GM18907 (cell line): ENCODE measurements around the gene EMX2.
"Not testable (repeated sequence)": the region's sequence is repeated elsewhere in the genome, so short reads cannot be mapped to it uniquely, and the experiment has no call there.

Source experiments
- ATAC-seq: cut with Tn5 transposase; IDR thresholded peaks from one replicate; pipeline ENCODE4 v1.9.1; 2021; ENCODE audit warnings: mild to moderate bottlenecking, moderate library complexity; ENCODE audit not compliant: unreplicated experiment

Gene EMX2

DNA sequence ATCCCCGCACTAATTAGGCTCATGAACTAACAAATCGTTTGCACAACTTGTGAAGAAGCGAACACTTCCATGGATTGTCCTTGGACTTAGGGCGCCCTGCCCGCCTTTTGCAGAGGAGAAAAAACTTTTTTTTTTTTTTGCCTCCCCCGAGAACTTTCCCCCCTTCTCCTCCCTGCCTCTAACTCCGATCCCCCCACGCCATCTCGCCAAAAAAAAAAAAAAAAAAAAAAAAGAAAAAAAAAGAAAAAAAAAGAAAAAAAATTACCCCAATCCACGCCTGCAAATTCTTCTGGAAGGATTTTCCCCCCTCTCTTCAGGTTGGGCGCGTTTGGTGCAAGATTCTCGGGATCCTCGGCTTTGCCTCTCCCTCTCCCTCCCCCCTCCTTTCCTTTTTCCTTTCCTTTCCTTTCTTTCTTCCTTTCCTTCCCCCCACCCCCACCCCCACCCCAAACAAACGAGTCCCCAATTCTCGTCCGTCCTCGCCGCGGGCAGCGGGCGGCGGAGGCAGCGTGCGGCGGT is at the start of gene EMX2:
EMX2 (plus strand) TSS at position 41 of the 519 bp plus-strand sequence. CDS start 522 bp downstream, outside the sequence.
- ATAC-seq, result no peak

GRCh38 chr10:117496031-117496430 is 46.5 kb upstream of the EMX2 start:
- ATAC-seq, result no peak

- peak; percentile 83 for ATAC-seq
Observed at GRCh38 chr10:117496616-117497028, 45.9 kb upstream of the EMX2 start.

DNA sequence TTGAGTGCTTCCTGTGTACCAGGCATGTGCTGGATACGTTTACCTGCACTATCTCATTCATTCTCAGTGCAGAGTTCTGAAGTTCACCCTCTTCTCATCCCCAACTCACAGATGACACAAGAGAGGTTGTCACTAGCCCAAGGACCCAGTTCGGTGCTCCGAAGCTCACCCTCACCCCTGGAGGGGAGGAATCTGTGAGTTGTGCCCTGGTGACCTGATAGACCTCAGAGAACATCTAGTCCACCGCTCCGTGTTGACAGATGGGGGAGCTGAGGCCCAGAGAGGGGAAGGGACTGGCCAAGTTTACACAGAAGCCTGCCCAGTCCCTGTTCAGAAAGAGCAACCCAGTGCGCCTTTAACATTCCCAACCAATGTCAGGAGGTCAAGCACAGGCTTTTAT is 44.8 kb upstream of the EMX2 start:
- no peak for ATAC-seq

GRCh38 chr10:117499248-117500105 is 43.1 kb upstream of the EMX2 start:
- ATAC-seq, result no peak

GRCh38 chr10:117500456-117500855 is 42.1 kb upstream of the EMX2 start:
- ATAC-seq, result no peak

DNA sequence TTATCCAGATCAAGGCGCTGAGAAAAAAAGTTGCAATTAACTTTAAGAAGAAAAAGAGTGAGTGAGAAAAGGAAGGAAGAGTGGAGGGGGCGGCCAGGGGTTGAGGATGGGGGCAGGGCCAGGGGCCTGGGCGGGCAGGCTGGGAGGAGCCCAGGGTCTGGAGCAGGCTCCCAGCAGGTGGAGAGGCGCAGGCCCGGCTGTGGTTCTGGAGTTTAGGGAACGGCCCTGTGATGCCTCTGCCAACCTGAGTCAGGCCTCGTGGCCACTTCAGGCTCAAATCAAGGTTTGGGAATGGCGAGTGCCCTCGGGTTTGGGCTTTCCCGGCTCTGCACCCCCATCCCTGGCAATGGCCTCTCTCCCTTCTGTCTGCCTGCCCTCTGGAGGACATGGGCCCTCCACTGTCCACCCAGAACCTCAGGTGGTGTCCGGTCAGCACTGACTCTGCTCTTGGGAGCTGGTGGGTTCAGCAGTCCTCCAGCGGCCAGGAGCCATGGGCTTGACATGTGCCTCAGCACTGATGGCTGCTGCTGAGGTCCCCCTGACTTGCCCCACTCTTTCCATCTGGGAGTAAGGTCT is 41.0 kb upstream of the EMX2 start:
- no peak for ATAC-seq

DNA sequence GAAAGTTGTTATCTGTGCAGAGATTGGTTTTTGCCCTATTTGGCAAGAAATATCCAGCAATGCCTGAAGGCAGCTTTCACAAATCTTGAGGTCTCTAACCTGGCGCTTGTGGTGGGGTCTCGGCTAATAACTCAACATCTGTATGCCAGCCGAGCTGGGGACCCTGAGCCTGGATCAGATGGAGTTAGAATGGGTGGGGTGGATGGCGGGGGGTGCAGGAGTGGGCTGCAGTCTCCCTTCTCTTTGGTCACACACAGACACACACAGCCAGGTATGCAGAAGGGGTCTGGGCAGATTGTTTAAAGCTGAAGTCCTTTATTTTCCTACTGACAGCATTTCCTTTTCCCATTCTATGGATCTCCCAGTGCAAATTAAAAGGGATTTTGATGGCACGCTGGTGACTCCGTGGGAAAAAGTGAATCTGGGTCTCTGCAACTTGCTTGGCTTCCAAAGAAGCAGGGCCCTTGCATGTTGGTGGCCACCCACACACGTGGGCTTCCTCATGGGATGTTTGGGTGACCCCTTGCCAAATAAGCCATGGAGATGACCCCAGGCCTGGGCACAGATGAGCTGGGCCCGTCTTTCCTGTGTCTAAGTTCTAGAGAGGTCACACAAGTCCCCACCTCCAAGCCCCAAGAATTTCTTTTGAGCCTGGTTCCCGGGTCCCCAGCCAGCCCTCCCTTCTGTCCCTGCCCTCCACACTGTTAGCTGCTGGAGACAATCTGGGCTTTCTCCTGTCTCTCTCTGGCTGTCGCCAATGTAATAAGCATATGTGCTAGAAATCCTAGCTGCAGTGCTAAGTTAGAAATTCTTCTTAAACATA is 39.9 kb upstream of the EMX2 start:
- peak; percentile 15 for ATAC-seq

GRCh38 chr10:117503244-117504205 is 39.0 kb upstream of the EMX2 start:
- peak; percentile 80 for ATAC-seq

- no peak for ATAC-seq
Observed at GRCh38 chr10:117504562-117504961, 38.0 kb upstream of the EMX2 start.

GRCh38 chr10:117507081-117507480 is 35.5 kb upstream of the EMX2 start:
- ATAC-seq, result not testable (repeated sequence)

DNA sequence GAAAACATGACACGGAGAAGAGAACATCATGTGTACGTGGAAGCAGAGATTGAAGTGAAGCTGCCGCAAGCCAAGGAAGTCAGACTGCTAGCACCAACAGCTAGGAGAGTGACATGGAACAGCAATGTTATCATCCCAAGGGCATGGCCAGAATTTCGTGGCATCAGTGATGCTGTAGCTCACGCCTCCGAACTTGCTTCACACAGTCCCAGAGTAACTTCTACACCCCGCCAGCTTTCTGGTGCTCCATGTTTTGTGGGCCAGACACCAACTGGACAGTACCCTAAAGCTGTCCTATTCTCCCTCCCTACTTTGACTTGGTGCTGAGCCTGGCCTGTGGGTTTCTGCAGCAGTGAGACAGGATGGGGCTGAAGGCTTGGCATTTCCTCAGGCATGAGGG is 33.0 kb upstream of the EMX2 start:
- ATAC-seq, result no peak

- no peak for ATAC-seq
Observed at GRCh38 chr10:117511601-117512390, 30.8 kb upstream of the EMX2 start.

DNA sequence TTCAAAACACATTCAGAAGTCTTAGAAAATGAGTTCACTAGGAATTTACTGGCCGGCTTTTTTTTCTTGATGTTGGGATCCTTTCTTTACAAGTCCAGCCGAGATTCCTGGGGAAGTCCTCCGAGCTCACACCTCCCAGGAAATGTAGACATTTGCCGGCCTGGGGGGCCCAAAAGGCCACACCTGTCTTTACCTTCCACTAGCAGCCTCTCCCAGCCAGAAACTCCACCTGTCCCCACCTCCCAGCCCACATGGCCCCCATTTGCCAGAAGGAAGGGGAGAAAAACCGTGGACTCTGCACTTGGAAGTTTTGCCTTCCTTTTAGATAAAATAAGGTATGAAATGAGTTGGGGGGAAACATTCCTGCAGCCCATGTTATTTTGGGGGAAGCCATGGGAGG is 27.6 kb upstream of the EMX2 start:
- no peak for ATAC-seq

DNA sequence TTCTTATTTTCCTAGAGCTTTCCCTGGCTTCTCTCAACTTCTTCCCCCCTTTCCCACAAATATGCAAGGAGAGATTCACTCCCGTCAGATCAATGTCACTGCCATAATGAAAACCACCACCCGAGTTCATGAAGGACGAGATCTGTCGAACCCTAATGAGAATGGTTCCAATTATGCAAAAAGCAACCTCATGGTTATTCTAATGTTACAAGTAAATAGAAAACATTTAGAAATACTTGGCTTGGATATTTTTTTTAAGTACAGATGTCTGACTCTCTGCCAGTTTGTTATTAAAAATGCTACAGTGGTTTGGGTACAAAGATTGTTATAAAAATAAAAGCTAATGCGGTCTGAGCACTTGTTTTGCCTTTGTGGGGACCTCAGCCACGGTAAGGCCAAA is 25.9 kb upstream of the EMX2 start:
- ATAC-seq, result no peak

DNA sequence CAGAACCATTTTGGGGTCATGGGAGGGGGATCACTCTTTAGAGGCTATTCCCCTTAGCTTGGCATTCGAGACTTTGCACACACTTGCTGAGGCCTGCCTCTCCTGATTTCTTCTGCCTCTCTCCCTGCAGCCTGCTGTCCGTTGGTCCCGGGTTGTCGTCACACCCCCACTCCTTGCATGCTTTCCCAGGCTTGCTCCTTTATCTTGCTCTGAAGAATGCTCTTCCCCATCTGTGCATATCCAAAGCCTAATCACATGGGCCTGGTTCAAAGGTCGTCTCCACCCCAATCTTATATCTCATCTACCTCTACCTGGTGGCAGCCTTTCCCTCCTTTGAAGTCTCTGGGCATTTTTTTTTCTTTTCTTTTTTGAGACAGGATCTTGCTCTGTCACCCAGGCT is 24.3 kb upstream of the EMX2 start:
- no peak for ATAC-seq

- ATAC-seq, result no peak
Observed at GRCh38 chr10:117519286-117519685, 23.3 kb upstream of the EMX2 start.

DNA sequence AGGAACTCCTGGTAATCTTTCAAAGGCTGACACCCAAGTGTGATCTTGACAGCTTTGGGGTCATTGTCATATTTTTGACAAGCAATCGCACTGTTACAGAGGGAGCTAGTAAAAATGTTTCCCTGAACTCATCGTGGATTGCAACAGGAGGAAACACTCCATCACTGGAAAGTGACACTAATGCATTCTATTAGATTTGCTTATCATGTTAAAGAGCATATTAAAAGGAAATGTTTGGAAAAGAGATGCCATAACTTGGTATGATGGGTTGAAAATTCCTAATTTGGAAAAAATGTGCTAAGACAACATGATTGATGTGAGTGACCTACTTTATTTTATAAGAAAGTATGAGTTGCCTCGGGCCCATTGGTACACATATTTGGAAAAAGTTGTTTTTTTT is 22.7 kb upstream of the EMX2 start:
- ATAC-seq, result no peak

GRCh38 chr10:117530791-117531190 is 11.8 kb upstream of the EMX2 start:
- no peak for ATAC-seq
